ENCODE data around the gene CRYBG3. TPM values are rescaled to one million over a fixed set of nuclear protein-coding genes. Genes with fewer than 3 reads are reported as not detected.

Gene CRYBG3
- polyA plus RNA-seq, 1 donor (not counting 4 experiments of a cell fraction or from before 2014, with no cell fraction given) = 6.9 TPM

GRCh38 chr3:97934980-97935695 lies 113.3 kb downstream of the CRYBG3 start:
- Histone ChIP-seq H3K4me2 (ENCODE audit: control insufficient read depth, extremely low read depth, insufficient read depth, low read depth, low read length) (no peak overlapping the region), H3K9me3 (ENCODE audit: control insufficient read depth, low read depth, low read length) (no peaks in the 10 kb centered on the region), H3K27me3 (ENCODE audit: control insufficient read depth, extremely low read depth, insufficient read depth, low read length) (no peaks in the 10 kb centered on the region), H3K27ac (ENCODE audit: control insufficient read depth, insufficient read depth, low read length) (no peak overlapping the region), H3K9ac (ENCODE audit: control insufficient read depth, extremely low read depth, insufficient read depth, low read length) (no peak overlapping the region), H3K79me2 (ENCODE audit: control insufficient read depth, insufficient read depth, low read length) (no peaks in the 10 kb centered on the region), H3K4me1 (ENCODE audit: control insufficient read depth, extremely low read depth, insufficient read depth, low read length) (no peaks in the 10 kb centered on the region), H3K4me3 (ENCODE audit: control insufficient read depth in 2 of 3, extremely low read depth in 1 of 3, insufficient read depth in 2 of 3, low read depth in 1 of 3, low read length in 3 of 3) (no peak overlapping the region), H3K9me1 (ENCODE audit: control insufficient read depth, extremely low read depth, insufficient read depth, low read length) (no peaks in the 10 kb centered on the region), H4K20me1 (ENCODE audit: control insufficient read depth, extremely low read depth, insufficient read depth, low read length) (no peaks in the 10 kb centered on the region), H3K36me3 (ENCODE audit: control insufficient read depth in 2 of 2, extremely low read depth in 1 of 2, insufficient read depth in 2 of 2, low read length in 2 of 2) (peaks cover 5 to 9% of the 10 kb centered on the region in 2 experiments), H2AFZ (ENCODE audit: control insufficient read depth, low read length) (no peak overlapping the region)
- FAIRE-seq = no peak
- DNase-seq (ENCODE audit: low read depth, low spot score) = no peak
- TF ChIP-seq EZH2 (IDR thresholded peaks at IDR 0.05; ENCODE audit: low read length) = no peak
- TF ChIP-seq, protein P1, sequence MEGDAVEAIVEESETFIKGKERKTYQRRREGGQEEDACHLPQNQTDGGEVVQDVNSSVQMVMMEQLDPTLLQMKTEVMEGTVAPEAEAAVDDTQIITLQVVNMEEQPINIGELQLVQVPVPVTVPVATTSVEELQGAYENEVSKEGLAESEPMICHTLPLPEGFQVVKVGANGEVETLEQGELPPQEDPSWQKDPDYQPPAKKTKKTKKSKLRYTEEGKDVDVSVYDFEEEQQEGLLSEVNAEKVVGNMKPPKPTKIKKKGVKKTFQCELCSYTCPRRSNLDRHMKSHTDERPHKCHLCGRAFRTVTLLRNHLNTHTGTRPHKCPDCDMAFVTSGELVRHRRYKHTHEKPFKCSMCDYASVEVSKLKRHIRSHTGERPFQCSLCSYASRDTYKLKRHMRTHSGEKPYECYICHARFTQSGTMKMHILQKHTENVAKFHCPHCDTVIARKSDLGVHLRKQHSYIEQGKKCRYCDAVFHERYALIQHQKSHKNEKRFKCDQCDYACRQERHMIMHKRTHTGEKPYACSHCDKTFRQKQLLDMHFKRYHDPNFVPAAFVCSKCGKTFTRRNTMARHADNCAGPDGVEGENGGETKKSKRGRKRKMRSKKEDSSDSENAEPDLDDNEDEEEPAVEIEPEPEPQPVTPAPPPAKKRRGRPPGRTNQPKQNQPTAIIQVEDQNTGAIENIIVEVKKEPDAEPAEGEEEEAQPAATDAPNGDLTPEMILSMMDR (optimal IDR thresholded peaks at IDR 0.05 in 1 of 3, IDR thresholded peaks at IDR 0.05 in 1 of 3, conservative IDR thresholded peaks at IDR 0.05 in 1 of 3; ENCODE audit: extremely low read depth in 1 of 3, insufficient read depth in 2 of 3, low read length in 3 of 3) = no peak
- dilution Hi-C loops (cut with MboI; ENCODE audit: extremely low pct_ligation_motif_present, low sequenced_read_pairs) = no loop called here

DNA sequence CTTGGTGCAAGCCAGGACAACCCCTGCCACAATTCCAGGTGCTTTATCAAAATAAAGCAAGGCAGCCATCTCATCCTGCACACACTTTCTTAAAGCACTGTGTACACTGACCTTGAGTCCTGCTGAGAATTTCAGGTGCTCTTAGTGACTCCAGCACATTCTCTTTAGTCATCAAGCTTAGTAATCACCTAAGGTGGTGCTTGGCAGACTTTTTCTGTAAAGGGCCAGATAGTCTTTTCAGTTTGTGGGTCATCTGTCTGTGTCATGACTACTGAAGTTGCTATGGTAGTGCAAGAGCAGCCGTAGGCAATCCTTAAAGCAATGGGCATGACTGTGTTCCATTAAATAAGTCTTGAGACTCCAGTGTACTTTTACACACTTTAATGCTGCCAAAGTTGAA lies 114.0 kb downstream of the CRYBG3 start:
- Histone ChIP-seq H3K9ac (ENCODE audit: control insufficient read depth, extremely low read depth, insufficient read depth, low read length) (no peak overlapping the region), H3K4me1 (ENCODE audit: control insufficient read depth, extremely low read depth, insufficient read depth, low read length) (no peaks in the 10 kb centered on the region), H3K9me1 (ENCODE audit: control insufficient read depth, extremely low read depth, insufficient read depth, low read length) (no peaks in the 10 kb centered on the region), H2AFZ (ENCODE audit: control insufficient read depth, low read length) (no peak overlapping the region), H3K27ac (ENCODE audit: control insufficient read depth, insufficient read depth, low read length) (no peak overlapping the region), H3K36me3 (ENCODE audit: control insufficient read depth in 2 of 2, extremely low read depth in 1 of 2, insufficient read depth in 2 of 2, low read length in 2 of 2) (peaks cover 5 to 9% of the 10 kb centered on the region in 2 experiments), H3K27me3 (ENCODE audit: control insufficient read depth, extremely low read depth, insufficient read depth, low read length) (no peaks in the 10 kb centered on the region), H3K79me2 (ENCODE audit: control insufficient read depth, insufficient read depth, low read length) (no peaks in the 10 kb centered on the region), H4K20me1 (ENCODE audit: control insufficient read depth, extremely low read depth, insufficient read depth, low read length) (no peaks in the 10 kb centered on the region), H3K4me3 (ENCODE audit: control insufficient read depth in 2 of 3, extremely low read depth in 1 of 3, insufficient read depth in 2 of 3, low read depth in 1 of 3, low read length in 3 of 3) (no peak overlapping the region), H3K9me3 (ENCODE audit: control insufficient read depth, low read depth, low read length) (no peaks in the 10 kb centered on the region), H3K4me2 (ENCODE audit: control insufficient read depth, extremely low read depth, insufficient read depth, low read depth, low read length) (no peak overlapping the region)
- no peak for TF ChIP-seq EZH2 (IDR thresholded peaks at IDR 0.05; ENCODE audit: low read length)
- TF ChIP-seq, protein P1 (optimal IDR thresholded peaks at IDR 0.05 in 1 of 3, IDR thresholded peaks at IDR 0.05 in 1 of 3, conservative IDR thresholded peaks at IDR 0.05 in 1 of 3; ENCODE audit: extremely low read depth in 1 of 3, insufficient read depth in 2 of 3, low read length in 3 of 3) = no peak
- FAIRE-seq (peak; percentile 55), DNase-seq (ENCODE audit: low read depth, low spot score) (no peak)
- dilution Hi-C loops (cut with MboI; ENCODE audit: extremely low pct_ligation_motif_present, low sequenced_read_pairs) = no loop called here
